Measurements from ENCODE around the gene NAB2.

- no peak for TF ChIP-seq CTCF (IDR thresholded peaks at IDR 0.05; ENCODE audit: low read length)
- TF ChIP-seq EZH2 (IDR thresholded peaks at IDR 0.05; ENCODE audit: borderline replicate concordance, low read length): no peak
Measured at GRCh38 chr12:57133916-57134315, 45.0 kb downstream of the NAB2 start.
